Endothelial cell (in vitro differentiated cells): Measurements from ENCODE around the gene AHSG. TPM values are rescaled to one million over a fixed set of nuclear protein-coding genes. Genes with fewer than 3 reads are reported as not detected.
"Not testable (repeated sequence)": the region's sequence is repeated elsewhere in the genome, so short reads cannot be mapped to it uniquely, and the experiment has no call there.

Experiments
- DNase-seq: peaks from one replicate; pipeline ENCODE4 v3.0.0; 2021; ENCODE audit warnings: low spot score
- H3K27ac Mint-ChIP-seq: one replicate; pipeline ENCODE4 v1.8.0; 2021; ENCODE audit warnings: mixed read lengths, inconsistent platforms; ENCODE audit not compliant: unreplicated experiment
- H3K27me3 Mint-ChIP-seq: one replicate; pipeline ENCODE4 v1.8.0; 2021; ENCODE audit warnings: mild to moderate bottlenecking, moderate library complexity, mixed read lengths, inconsistent platforms; ENCODE audit not compliant: unreplicated experiment
- H3K36me3 Mint-ChIP-seq: one replicate; pipeline ENCODE4 v1.8.0; 2021; ENCODE audit warnings: mild to moderate bottlenecking, low read depth, mixed read lengths, inconsistent platforms; ENCODE audit not compliant: unreplicated experiment
- H3K4me1 Mint-ChIP-seq: one replicate; pipeline ENCODE4 v1.8.0; 2021; ENCODE audit warnings: mild to moderate bottlenecking, mixed read lengths, inconsistent platforms; ENCODE audit not compliant: unreplicated experiment
- H3K4me3 Mint-ChIP-seq: one replicate; pipeline ENCODE4 v1.8.0; 2021; ENCODE audit warnings: mild to moderate bottlenecking, mixed read lengths, inconsistent platforms; ENCODE audit not compliant: unreplicated experiment
- H3K9me3 Mint-ChIP-seq: one replicate; pipeline ENCODE4 v1.8.0; 2021; ENCODE audit warnings: mixed read lengths, inconsistent platforms; ENCODE audit not compliant: unreplicated experiment
- long read RNA-seq: library from polyadenylated mRNA; unstranded; transcript quantifications from one replicate; pipeline ENCODE4 v2.0.0, GENCODE V29; 2020; ENCODE audit not compliant: unreplicated experiment
- total RNA-seq: library from RNA; stranded (reverse); fragmentation: NEBNext Ultra II Directional; extraction: Animal tissue kit (Norgen Biotek cat#: 25700); gene quantifications from one replicate; pipeline ENCODE4 v1.2.1, GENCODE V29; 2021; ENCODE audit not compliant: unreplicated experiment
- TF ChIP-seq, protein P1 (sequence below): fragments of 200-600 bp; sonication (generic); IDR thresholded peaks from one replicate; pipeline ENCODE4 v1.5.0; 2021; ENCODE audit warnings: antibody characterized with exemption; ENCODE audit not compliant: unreplicated experiment

Gene AHSG, protein sequence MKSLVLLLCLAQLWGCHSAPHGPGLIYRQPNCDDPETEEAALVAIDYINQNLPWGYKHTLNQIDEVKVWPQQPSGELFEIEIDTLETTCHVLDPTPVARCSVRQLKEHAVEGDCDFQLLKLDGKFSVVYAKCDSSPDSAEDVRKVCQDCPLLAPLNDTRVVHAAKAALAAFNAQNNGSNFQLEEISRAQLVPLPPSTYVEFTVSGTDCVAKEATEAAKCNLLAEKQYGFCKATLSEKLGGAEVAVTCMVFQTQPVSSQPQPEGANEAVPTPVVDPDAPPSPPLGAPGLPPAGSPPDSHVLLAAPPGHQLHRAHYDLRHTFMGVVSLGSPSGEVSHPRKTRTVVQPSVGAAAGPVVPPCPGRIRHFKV
- not detected for total RNA-seq
- long read RNA-seq, result 0 reads

DNA sequence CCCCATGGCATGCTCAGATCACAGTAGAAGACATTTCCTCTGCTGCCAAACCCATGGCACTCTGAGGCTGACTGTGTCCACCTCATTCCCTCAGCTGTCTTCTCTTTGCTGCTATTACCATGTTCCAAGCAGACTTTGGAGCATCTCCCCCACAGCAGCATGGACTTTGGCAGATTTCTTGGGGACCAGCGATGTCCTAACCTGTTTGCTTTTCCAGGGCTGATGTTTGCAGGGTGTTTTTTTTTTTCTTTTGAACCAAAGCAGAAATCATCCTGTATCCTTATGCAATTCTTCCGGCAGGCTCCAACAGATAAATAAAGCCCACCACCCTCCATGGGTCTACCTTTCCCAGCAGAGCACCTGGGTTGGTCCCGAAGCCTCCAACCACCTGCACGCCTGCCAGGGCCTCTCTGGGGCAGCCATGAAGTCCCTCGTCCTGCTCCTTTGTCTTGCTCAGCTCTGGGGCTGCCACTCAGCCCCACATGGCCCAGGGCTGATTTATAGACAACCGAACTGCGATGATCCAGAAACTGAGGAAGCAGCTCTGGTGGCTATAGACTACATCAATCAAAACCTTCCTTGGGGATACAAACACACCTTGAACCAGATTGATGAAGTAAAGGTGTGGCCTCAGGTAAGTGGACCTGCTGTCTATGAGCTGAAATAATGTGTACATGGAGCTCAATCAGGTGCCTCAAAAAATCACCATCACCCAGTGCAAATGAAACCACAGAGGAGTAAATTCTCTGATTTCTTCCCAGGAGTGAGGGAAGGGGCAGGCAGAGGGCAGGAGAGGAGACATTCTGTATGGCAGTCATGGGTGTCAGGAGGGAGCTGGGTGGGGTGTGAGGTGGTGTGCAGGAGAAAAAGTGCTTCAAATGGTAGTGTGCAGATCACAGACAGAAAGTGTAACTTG, at the start of gene AHSG:
TSS of gene AHSG (plus strand) at position 340 of the 916 bp plus-strand sequence. CDS start at position 422, 82 bp downstream.
- H3K27me3 Mint-ChIP-seq, result peaks cover 4% of the 10 kb centered on the region
- H3K4me3 Mint-ChIP-seq, result no peak within 1 kb of the TSS
- no peak for DNase-seq
- no peaks in the 10 kb centered on the region for H3K9me3 Mint-ChIP-seq
- TF ChIP-seq, protein P1, sequence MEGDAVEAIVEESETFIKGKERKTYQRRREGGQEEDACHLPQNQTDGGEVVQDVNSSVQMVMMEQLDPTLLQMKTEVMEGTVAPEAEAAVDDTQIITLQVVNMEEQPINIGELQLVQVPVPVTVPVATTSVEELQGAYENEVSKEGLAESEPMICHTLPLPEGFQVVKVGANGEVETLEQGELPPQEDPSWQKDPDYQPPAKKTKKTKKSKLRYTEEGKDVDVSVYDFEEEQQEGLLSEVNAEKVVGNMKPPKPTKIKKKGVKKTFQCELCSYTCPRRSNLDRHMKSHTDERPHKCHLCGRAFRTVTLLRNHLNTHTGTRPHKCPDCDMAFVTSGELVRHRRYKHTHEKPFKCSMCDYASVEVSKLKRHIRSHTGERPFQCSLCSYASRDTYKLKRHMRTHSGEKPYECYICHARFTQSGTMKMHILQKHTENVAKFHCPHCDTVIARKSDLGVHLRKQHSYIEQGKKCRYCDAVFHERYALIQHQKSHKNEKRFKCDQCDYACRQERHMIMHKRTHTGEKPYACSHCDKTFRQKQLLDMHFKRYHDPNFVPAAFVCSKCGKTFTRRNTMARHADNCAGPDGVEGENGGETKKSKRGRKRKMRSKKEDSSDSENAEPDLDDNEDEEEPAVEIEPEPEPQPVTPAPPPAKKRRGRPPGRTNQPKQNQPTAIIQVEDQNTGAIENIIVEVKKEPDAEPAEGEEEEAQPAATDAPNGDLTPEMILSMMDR, result no peak
- H3K36me3 Mint-ChIP-seq, result no peaks in the 10 kb centered on the region
- peaks cover 9% of the 10 kb centered on the region for H3K4me1 Mint-ChIP-seq
- no peak within 1 kb of the TSS for H3K27ac Mint-ChIP-seq

DNA sequence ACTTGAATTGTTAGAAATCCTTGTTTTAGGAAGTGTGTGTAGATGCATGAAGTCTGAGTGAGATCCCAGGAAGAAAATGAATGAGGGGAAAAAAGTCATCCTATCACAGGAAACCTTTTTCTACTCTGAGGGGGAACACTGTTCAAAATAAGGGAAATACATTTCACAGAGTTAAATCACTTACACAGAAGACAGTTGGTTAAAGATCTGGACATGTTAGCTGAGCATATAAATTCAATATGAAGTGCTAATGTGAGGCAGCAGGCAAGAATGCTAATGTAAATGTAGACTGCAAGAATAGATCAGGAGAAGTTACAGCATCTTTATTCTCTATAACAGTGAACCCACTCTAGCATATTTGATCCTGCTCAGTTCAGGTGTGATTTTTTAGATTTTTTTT, 48.3 kb upstream of the AHSG start:
- H3K36me3 Mint-ChIP-seq, result peaks cover 5% of the 10 kb centered on the region
- H3K4me3 Mint-ChIP-seq, result no peak overlapping the region
- DNase-seq, result no peak
- peak overlapping the region; percentile 26 for H3K27ac Mint-ChIP-seq
- H3K4me1 Mint-ChIP-seq, result peaks cover 21% of the 10 kb centered on the region
- no peaks in the 10 kb centered on the region for H3K27me3 Mint-ChIP-seq
- TF ChIP-seq, protein P1, result no peak
- no peaks in the 10 kb centered on the region for H3K9me3 Mint-ChIP-seq

DNA sequence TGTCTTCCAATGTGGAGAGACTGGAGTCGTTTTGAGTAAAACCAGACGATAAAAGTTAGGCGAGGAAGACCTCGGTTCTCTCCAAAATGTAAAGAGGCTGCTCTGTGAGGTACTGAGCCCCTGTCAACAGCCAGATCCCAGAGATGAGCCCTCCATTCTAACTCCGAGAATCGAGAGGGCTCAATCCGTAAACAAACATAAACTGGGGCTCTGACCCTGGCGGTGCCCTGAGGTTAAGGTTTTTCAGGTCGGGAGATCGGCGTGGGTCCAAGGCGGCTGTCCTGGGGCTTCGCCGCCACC, 46.1 kb upstream of the AHSG start:
- Mint-ChIP-seq H3K27me3 (peaks cover 5% of the 10 kb centered on the region), H3K4me1 (peaks cover 30% of the 10 kb centered on the region), H3K27ac (peak overlapping the region; percentile 85), H3K4me3 (peak overlapping the region; percentile 95), H3K36me3 (peaks cover 12% of the 10 kb centered on the region), H3K9me3 (no peaks in the 10 kb centered on the region)
- TF ChIP-seq, protein P1, result no peak
- no peak for DNase-seq

DNA sequence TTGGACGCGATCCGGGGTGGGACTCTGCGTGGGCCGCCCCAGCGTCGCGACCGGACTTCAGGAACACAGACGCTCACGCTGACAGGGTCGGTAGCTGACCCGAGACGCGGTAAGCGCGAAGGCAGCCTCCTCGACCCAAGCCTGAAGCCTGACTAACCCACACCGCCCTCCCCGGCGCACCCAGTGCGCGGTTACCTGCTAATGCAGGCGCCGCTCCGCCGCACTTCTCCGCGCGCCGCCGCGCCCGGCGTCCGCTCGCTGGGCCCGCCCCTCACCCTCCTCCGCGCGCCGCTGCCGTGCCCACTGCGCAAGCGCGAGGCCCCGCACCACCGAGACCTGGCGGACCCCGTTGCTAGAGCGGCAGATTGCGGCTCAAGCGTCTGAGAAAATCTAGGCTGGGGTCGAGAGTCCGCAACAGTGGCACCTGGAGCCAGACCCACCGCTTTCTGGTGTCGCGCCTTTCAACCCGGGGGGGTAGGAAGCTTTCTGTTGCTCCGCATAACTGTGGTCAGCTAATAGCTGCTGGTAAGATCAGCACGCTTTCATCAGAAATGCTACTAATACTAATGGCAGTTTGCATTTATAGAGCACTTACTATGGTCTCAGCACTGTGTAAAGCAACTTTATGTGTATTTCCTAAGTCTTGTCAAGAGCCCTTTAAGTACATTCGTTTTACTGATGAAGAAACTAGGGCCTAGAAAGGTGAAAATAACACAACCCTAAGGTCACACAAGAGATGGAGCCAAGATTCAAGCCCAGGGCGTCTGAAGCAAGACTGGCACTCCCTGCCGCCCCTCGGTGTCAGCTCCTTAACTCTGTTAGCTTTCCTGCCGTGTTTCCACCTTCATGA, 45.6 kb upstream of the AHSG start, which contains the start of gene TBCCD1:
TSS of gene TBCCD1 (minus strand) at position 268 of the 850 bp plus-strand sequence. CDS start 3,010 bp downstream, outside the sequence.
- DNase-seq, result peak; percentile 98
- H3K36me3 Mint-ChIP-seq, result peaks cover 12% of the 10 kb centered on the region
- peak within 1 kb of the TSS; percentile 85 for H3K27ac Mint-ChIP-seq
- no peaks in the 10 kb centered on the region for H3K9me3 Mint-ChIP-seq
- H3K27me3 Mint-ChIP-seq, result peaks cover 5% of the 10 kb centered on the region
- H3K4me1 Mint-ChIP-seq, result peaks cover 30% of the 10 kb centered on the region
- peak within 1 kb of the TSS; percentile 95 for H3K4me3 Mint-ChIP-seq
- TF ChIP-seq, protein P1, result no peak

DNA sequence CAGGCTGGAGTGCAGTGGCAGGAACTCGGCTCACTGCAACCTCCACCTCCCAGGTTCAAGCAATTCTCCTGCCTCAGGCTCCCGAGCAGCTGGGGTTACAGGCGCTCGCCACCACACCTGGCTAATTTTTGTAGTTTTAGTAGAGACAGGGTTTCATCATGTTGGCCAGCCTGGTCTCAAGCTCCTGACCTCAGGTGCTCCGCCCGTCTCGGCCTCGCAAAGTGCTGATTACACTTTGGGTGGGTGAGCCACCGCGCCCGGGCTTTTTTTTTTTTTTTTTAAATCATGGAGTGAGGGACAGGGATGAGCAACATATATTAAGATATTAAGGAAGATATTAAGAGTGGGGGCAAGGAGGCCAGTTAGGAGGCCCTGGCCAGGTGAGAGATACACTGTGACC, 43.5 kb upstream of the AHSG start:
- H3K27me3 Mint-ChIP-seq, H3K9me3 Mint-ChIP-seq, DNase-seq: not testable (repeated sequence)
- Mint-ChIP-seq H3K27ac (peak overlapping the region; percentile 85), H3K36me3 (peaks cover 12% of the 10 kb centered on the region), H3K4me3 (peak overlapping the region; percentile 99), H3K4me1 (peaks cover 29% of the 10 kb centered on the region)
